Spinal cord (tissue), 10 donors: Measurements from ENCODE around the gene SRMS. TPM values are rescaled to one million over a fixed set of nuclear protein-coding genes. Genes with fewer than 3 reads are reported as not detected.

ENCODE experiments used
- DNase-seq, 6 donors: peaks; one replicate each; pipeline versions ENCODE4 v3.0.0 to v3.0.0-alpha.2; 2013 to 2015; ENCODE audit warnings: low spot score in 6 of 6, low read depth in 4 of 6
- H3K27ac ChIP-seq: one replicate; pipeline ENCODE4 v1.5.1; 2013; ENCODE audit warnings: low read depth, low read length, control low read depth
- H3K27me3 ChIP-seq: one replicate; pipeline ENCODE4 v1.6.1; 2013; ENCODE audit warnings: low read length; ENCODE audit not compliant: control insufficient read depth, insufficient read depth
- H3K36me3 ChIP-seq: one replicate; pipeline ENCODE4 v1.6.1; 2013; ENCODE audit warnings: low read length; ENCODE audit not compliant: control insufficient read depth, insufficient read depth
- H3K4me1 ChIP-seq: one replicate; pipeline ENCODE4 v1.6.1; 2013; ENCODE audit warnings: low read length; ENCODE audit not compliant: control insufficient read depth, insufficient read depth
- H3K4me3 ChIP-seq: one replicate; pipeline ENCODE4 v1.5.1; 2013; ENCODE audit warnings: low read depth, low read length, control low read depth
- H3K9me3 ChIP-seq: one replicate; pipeline ENCODE4 v1.6.1; 2013; ENCODE audit warnings: low read length; ENCODE audit not compliant: control insufficient read depth, insufficient read depth
- WGBS: methylation state at CpG from one replicate; pipeline ENCODE4 v1.1.5; 2013; ENCODE audit warnings: missing lambda C conversion rate; ENCODE audit not compliant: insufficient coverage; 5-methylcytosine and 5-hydroxymethylcytosine counted together
- long read RNA-seq, 4 donors: transcript quantifications; one replicate each; lab custom pipeline, GENCODE V29; 2026
- polyA plus RNA-seq, 2 donors: library from polyadenylated mRNA; unstranded; fragments of 120-200 nt; gene quantifications; one replicate each; pipeline ENCODE4 v1.2.1, GENCODE V29; 2013; ENCODE audit not compliant: insufficient read length in 2 of 2
- total RNA-seq, 2 donors: library from RNA; depleted of rRNA in 1 of 2; stranded (reverse); fragments of 120-200 nt in 1 of 2; fragments of >200 nt in 1 of 2; gene quantifications; one replicate each; pipeline versions ENCODE4 v1.2.3 to v1.2.4, GENCODE V29; 2013 to 2014
- donor health status: healthy.

The SRMS gene, protein sequence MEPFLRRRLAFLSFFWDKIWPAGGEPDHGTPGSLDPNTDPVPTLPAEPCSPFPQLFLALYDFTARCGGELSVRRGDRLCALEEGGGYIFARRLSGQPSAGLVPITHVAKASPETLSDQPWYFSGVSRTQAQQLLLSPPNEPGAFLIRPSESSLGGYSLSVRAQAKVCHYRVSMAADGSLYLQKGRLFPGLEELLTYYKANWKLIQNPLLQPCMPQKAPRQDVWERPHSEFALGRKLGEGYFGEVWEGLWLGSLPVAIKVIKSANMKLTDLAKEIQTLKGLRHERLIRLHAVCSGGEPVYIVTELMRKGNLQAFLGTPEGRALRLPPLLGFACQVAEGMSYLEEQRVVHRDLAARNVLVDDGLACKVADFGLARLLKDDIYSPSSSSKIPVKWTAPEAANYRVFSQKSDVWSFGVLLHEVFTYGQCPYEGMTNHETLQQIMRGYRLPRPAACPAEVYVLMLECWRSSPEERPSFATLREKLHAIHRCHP
- total RNA-seq (not detected), polyA plus RNA-seq (under 1 TPM; 0.22 to 0.42 TPM)
- long read RNA-seq, donor 1 = 0 reads
- long read RNA-seq, donor 2 = 0 reads
- long read RNA-seq, donor 3 = 0 reads
- long read RNA-seq, donor 4 = 0 reads

DNA sequence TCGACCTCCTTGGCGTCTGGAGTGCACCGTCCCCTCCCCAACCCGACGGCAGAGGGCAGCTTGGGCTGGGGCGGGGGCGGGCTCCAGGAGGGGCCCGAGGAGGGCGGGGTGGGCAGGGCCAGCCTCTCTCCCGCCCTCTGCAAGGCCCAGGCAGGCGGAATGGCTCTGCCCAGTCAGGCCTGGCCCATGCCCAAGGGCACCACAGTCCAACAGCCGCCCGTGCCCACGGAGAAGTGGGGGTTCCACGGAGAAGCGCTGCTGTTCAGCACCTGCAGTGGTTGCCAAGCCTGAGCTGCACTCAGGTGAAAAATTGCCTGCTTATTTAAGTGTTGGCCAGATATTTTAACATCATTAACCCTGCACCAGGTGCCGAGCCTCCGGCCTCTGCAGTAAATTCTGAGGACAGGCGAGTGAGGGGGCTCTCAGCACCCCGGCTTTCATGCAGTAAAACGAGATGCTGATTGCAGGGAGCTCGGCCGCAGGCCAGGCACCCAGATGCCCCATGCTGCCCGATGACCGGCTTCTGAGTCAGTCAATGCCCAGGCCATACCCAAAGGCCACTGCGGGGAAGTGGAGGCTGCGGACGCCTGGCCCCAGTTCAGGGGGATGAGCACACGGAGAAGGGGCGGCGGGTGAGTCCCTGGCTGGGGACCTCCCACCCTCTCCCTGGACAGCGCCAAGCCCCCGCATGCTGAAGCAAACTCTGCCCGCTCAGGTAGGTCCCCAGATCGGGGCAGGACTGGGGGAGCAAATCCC lies at the start of gene SRMS:
SRMS (minus strand) TSS at position 25 of the 756 bp plus-strand sequence. CDS start 286 bp downstream, outside the sequence.
- peaks cover 21% of the 10 kb centered on the region for H3K27me3 ChIP-seq
- H3K9me3 ChIP-seq = no peaks in the 10 kb centered on the region
- H3K4me3 ChIP-seq = no peak within 1 kb of the TSS
- WGBS = 52% methylated on average over 32 of the region's 35 CpGs
- H3K36me3 ChIP-seq = no peaks in the 10 kb centered on the region
- no peak for DNase-seq
- peaks cover 6% of the 10 kb centered on the region for H3K4me1 ChIP-seq
- H3K27ac ChIP-seq = no peak within 1 kb of the TSS

DNA sequence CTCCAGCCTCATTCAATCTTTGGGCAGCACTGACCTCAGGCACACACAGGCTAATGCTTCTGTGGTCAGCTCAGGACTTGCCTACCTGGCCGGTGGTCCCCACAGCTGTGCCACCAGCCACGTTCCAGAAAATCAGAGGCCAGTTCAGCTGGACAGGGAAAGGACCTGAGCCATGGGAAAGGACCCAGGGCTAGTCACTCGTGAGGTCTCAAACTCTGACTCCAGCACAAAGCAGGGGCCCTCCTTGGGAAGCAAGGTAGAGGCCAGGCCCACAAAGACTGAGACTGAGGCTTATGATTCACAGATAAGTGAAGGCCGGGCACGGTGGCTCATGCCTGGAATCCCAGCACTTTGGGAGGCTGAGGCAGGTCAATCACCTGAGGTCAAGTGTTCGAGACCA lies 48.9 kb upstream of the SRMS start:
- Histone ChIP-seq H3K9me3 (no peaks in the 10 kb centered on the region), H3K27me3 (no peaks in the 10 kb centered on the region), H3K4me3 (no peak overlapping the region), H3K27ac (no peak overlapping the region), H3K4me1 (no peaks in the 10 kb centered on the region), H3K36me3 (peaks cover 95% of the 10 kb centered on the region)
- 89% methylated on average over 6 of the region's 6 CpGs for WGBS
- no peak for DNase-seq

DNA sequence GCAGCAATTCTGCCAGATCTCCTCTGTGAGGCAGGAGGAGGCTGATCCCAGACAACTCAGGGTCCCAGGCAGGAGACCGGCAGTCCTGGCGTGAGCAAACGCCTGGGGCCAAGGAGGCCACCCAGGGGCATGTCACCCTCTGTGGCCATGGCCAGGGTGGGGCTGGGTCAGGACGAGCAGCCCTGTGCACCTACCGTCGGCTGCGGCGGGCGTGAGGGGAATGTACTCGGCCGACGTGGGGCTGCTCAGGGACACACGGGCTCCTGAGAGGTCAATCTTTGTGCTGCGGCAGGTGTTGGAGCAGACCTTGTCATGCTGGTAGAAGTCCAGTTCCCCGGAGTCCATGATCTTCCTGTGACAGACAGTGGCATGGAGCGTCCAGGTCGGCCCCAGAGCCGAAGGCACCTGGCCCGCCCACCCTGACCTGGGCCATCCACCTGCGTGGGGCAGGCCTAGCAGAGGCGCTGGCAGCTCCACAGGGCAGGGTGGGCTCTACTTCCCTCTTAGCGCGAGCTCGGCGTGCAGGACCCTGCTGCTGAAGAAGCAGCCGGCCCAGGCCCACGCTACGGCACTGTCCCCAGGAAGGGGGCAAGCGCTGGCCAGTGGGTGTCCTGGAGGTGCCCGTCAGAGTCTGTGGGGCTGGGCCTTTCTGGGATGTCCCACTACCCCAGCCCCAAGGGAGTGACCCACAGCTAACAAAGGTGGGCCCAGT lies 48.0 kb upstream of the SRMS start:
- Histone ChIP-seq H3K27ac (no peak overlapping the region), H3K27me3 (no peaks in the 10 kb centered on the region), H3K9me3 (no peaks in the 10 kb centered on the region), H3K4me1 (no peaks in the 10 kb centered on the region), H3K4me3 (no peak overlapping the region), H3K36me3 (peaks cover 96% of the 10 kb centered on the region)
- no peak for DNase-seq
- WGBS = 97% methylated on average over 30 of the region's 30 CpGs

DNA sequence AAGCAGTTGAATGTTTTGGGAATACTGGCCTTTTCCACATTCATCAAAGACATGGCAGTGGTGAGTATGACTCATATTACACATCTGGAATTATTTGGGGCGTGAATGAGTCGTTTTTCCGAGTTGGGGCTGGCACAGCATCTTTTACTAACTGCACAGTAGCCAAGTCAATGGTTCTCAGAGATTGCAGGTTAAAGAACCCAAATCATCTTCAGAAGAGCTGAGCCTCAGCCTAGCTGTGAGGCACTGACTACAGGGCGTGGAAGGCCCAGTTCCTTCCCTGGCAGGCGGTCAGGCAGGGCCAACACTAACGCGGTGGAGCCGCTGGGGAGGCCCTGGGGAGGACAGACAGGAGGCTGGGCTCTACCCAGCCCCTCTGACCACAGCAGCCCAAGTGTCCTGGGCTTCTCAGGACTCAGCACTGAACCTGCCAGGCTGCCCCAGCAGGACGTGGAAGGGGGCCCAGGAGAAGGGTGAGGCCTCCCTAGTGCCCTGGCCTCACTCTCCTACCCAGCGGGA lies 46.6 kb upstream of the SRMS start:
- Histone ChIP-seq H3K27ac (no peak overlapping the region), H3K27me3 (no peaks in the 10 kb centered on the region), H3K4me1 (no peaks in the 10 kb centered on the region), H3K9me3 (no peaks in the 10 kb centered on the region), H3K4me3 (no peak overlapping the region), H3K36me3 (peaks cover 98% of the 10 kb centered on the region)
- 87% methylated on average over 9 of the region's 10 CpGs for WGBS
- no peak for DNase-seq

DNA sequence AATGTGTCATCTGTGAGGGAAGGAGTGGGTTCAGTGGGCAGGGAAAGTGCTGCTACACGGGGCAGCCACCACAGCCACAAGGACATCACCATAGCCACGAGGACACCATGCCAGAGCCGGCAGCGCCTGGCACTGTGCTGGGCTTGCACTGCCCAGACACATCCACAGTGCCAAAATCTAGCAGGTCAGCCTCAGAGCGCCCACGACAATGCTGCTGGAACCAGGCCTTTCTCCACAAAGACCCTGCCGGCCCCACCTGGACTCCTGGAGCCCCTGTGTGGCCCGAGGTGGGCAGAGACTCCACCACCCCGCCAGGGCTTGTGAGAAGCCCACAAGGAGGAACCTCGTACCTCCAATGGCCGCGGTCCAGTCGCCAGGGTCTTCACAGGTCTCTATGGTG lies 45.1 kb upstream of the SRMS start:
- Histone ChIP-seq H3K4me1 (no peaks in the 10 kb centered on the region), H3K9me3 (no peaks in the 10 kb centered on the region), H3K4me3 (no peak overlapping the region), H3K36me3 (peaks cover 98% of the 10 kb centered on the region), H3K27me3 (no peaks in the 10 kb centered on the region), H3K27ac (no peak overlapping the region)
- no peak for DNase-seq
- WGBS = 88% methylated on average over 13 of the region's 13 CpGs

DNA sequence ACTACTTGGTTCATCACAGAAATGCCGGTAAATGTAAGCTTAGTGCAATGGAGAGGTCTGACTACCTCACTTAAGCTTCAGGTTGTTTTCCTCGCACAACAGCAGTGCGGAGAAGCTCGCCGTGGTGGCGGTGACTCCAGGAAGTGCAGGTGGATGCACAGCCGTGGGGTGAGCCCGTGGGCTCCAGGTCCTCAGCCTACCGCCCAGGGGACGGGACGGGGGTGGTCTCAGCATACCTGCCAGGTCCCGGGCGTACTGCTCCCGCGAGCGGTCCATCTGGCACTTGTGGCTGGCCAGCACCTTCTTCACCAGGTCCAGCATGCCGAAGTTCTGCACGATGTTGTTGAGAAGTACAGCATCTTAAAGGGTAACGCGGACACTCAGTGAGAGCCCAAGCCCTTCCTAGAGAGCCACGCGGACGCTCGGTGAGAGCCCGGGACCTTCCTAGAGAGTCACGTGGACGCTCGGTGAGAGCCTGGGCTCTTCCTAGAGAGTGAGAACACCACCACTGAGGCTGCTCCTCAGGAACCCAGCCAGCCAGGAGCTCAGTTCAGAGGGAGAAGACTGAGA lies 44.3 kb upstream of the SRMS start:
- no peak for DNase-seq
- H3K9me3 ChIP-seq = no peaks in the 10 kb centered on the region
- no peak overlapping the region for H3K4me3 ChIP-seq
- no peak overlapping the region for H3K27ac ChIP-seq
- H3K36me3 ChIP-seq = peaks cover 99% of the 10 kb centered on the region
- H3K27me3 ChIP-seq = no peaks in the 10 kb centered on the region
- no peaks in the 10 kb centered on the region for H3K4me1 ChIP-seq
- 95% methylated on average over 26 of the region's 28 CpGs for WGBS

DNA sequence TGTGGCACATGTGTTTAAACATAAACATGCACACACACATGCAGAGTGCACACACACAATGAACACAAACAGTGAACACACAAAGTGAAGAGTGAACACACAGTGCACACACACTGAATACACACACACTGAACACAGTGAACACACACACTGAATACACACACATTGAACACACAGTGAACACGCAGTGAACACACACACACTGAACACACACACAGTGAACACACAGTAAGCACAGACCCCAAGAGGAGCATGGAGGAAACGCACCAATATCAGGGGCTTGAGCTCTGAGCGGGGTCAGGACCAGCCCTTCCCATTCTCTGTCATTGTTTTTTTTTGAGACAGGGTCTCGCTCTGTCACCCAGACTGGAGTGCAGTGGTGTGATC lies 43.6 kb upstream of the SRMS start:
- Histone ChIP-seq H3K27ac (no peak overlapping the region), H3K4me3 (no peak overlapping the region), H3K4me1 (no peaks in the 10 kb centered on the region), H3K27me3 (no peaks in the 10 kb centered on the region), H3K9me3 (no peaks in the 10 kb centered on the region), H3K36me3 (peaks cover 96% of the 10 kb centered on the region)
- WGBS = 78% methylated on average over 4 of the region's 4 CpGs
- DNase-seq = no peak

DNA sequence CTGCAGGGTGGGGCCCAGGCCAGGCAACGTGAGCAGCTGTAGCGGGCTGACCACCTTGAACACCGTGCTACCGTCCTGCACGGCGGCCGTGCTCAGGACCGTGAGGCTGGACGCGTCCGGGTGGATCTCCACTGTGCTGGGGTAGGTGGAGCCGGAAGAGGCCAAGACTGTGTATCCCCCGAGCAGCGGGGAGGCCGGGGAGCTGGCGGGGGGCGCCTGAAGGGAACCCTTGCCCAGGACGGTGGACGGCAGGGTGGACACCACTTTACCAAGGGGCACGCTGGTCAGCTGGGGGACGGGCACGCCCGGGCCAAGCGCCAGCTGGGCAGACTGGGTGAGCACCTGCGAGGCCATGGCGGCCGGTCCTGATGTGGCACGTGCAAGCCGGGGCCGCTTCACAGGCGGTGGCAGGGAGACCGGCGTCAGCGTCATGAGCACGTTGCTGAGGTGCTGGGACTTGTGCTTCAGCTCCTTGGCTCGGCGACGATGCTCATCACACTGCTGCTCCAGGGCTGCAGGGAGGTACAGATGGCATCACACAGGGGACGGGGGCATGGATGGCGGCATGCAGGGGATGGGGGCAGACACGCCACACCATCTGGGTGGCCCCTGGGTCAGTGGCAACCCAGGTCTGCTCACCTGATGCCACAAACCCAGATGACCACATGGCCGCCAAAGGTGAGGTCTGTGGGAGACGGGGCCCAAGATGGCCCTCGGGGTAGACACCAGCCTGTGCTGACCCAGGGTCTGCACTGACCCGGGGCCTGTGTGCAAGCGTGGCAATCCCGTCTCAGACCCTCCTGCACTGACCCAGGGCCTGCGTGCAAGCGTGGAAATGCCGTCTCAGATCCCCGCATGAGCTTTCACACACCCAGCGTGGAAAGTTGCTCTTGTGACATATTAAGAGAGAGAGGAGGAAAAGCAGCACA lies 42.9 kb upstream of the SRMS start:
- Histone ChIP-seq H3K4me3 (no peak overlapping the region), H3K27me3 (no peaks in the 10 kb centered on the region), H3K9me3 (no peaks in the 10 kb centered on the region), H3K4me1 (no peaks in the 10 kb centered on the region), H3K36me3 (peaks cover 94% of the 10 kb centered on the region), H3K27ac (no peak overlapping the region)
- WGBS = 94% methylated on average over 52 of the region's 52 CpGs
- DNase-seq = no peak
